ENCODE results near the gene FTL.
"Not testable (repeated sequence)": the region's sequence is repeated elsewhere in the genome, so short reads cannot be mapped to it uniquely, and the experiment has no call there.

FTL gene

GRCh38 chr19:48965040-48965805, at the start of gene FTL:
Gene FTL, plus strand, starts transcription at chr19:48965309. Its CDS starts 199 bp downstream, at chr19:48965508.
- in situ Hi-C loops (cut with HindIII; ENCODE audit: low pct_ligation_motif_present, low pct_unique_long_range_greater_than_20kb, low sequenced_read_pairs): no loop called here
- peak; percentile 92 for DNase-seq

GRCh38 chr19:48915757-48916156, 49.4 kb upstream of the FTL start:
- DNase-seq: no peak
- in situ Hi-C loops (cut with HindIII; ENCODE audit: low pct_ligation_motif_present, low pct_unique_long_range_greater_than_20kb, low sequenced_read_pairs): no loop called here

- in situ Hi-C loops (cut with HindIII; ENCODE audit: low pct_ligation_motif_present, low pct_unique_long_range_greater_than_20kb, low sequenced_read_pairs): no loop called here
- no peak for DNase-seq
Measured at GRCh38 chr19:48918071-48918470, 47.0 kb upstream of the FTL start.

- in situ Hi-C loops (cut with HindIII; ENCODE audit: low pct_ligation_motif_present, low pct_unique_long_range_greater_than_20kb, low sequenced_read_pairs): no loop called here
- DNase-seq: peak; percentile 15
Measured at GRCh38 chr19:48918801-48919247, 46.3 kb upstream of the FTL start.

GRCh38 chr19:48919271-48919670, 45.8 kb upstream of the FTL start:
- DNase-seq; in situ Hi-C loops (cut with HindIII; ENCODE audit: low pct_ligation_motif_present, low pct_unique_long_range_greater_than_20kb, low sequenced_read_pairs): not testable (repeated sequence)

GRCh38 chr19:48920949-48921348, 44.2 kb upstream of the FTL start:
- DNase-seq: no peak
- in situ Hi-C loops (cut with HindIII; ENCODE audit: low pct_ligation_motif_present, low pct_unique_long_range_greater_than_20kb, low sequenced_read_pairs): no loop called here

GRCh38 chr19:48921721-48922500, 43.2 kb upstream of the FTL start:
- in situ Hi-C loops (cut with HindIII; ENCODE audit: low pct_ligation_motif_present, low pct_unique_long_range_greater_than_20kb, low sequenced_read_pairs): no loop called here
- no peak for DNase-seq

GRCh38 chr19:48922548-48923490, 42.3 kb upstream of the FTL start:
- no peak for DNase-seq
- in situ Hi-C loops (cut with HindIII; ENCODE audit: low pct_ligation_motif_present, low pct_unique_long_range_greater_than_20kb, low sequenced_read_pairs): no loop called here

- in situ Hi-C loops (cut with HindIII; ENCODE audit: low pct_ligation_motif_present, low pct_unique_long_range_greater_than_20kb, low sequenced_read_pairs): no loop called here
- DNase-seq: peak; percentile 47
Measured at GRCh38 chr19:48925240-48925843, 39.8 kb upstream of the FTL start.

GRCh38 chr19:48925890-48926289, 39.2 kb upstream of the FTL start:
- DNase-seq; in situ Hi-C loops (cut with HindIII; ENCODE audit: low pct_ligation_motif_present, low pct_unique_long_range_greater_than_20kb, low sequenced_read_pairs): not testable (repeated sequence)

GRCh38 chr19:48926909-48927308, 38.2 kb upstream of the FTL start:
- in situ Hi-C loops (cut with HindIII; ENCODE audit: low pct_ligation_motif_present, low pct_unique_long_range_greater_than_20kb, low sequenced_read_pairs): no loop called here
- peak; percentile 83 for DNase-seq

GRCh38 chr19:48927692-48928091, 37.4 kb upstream of the FTL start:
- in situ Hi-C loops (cut with HindIII; ENCODE audit: low pct_ligation_motif_present, low pct_unique_long_range_greater_than_20kb, low sequenced_read_pairs); DNase-seq: not testable (repeated sequence)

GRCh38 chr19:48928164-48929025, 36.7 kb upstream of the FTL start:
- in situ Hi-C loops (cut with HindIII; ENCODE audit: low pct_ligation_motif_present, low pct_unique_long_range_greater_than_20kb, low sequenced_read_pairs): no loop called here
- DNase-seq: no peak

GRCh38 chr19:48933382-48933932, 31.7 kb upstream of the FTL start, which contains the start of gene DHDH:
Gene DHDH, plus strand, starts transcription at chr19:48933699. Its CDS starts 23 bp downstream, at chr19:48933722.
- in situ Hi-C loops (cut with HindIII; ENCODE audit: low pct_ligation_motif_present, low pct_unique_long_range_greater_than_20kb, low sequenced_read_pairs): no loop called here
- peak; percentile 81 for DNase-seq

- in situ Hi-C loops (cut with HindIII; ENCODE audit: low pct_ligation_motif_present, low pct_unique_long_range_greater_than_20kb, low sequenced_read_pairs): no loop called here
- no peak for DNase-seq
Measured at GRCh38 chr19:48934837-48935236, 30.3 kb upstream of the FTL start.

- in situ Hi-C loops (cut with HindIII; ENCODE audit: low pct_ligation_motif_present, low pct_unique_long_range_greater_than_20kb, low sequenced_read_pairs): no loop called here
- DNase-seq: no peak
Measured at GRCh38 chr19:48935864-48936263, 29.2 kb upstream of the FTL start.

- in situ Hi-C loops (cut with HindIII; ENCODE audit: low pct_ligation_motif_present, low pct_unique_long_range_greater_than_20kb, low sequenced_read_pairs): no loop called here
- DNase-seq: no peak
Measured at GRCh38 chr19:48938256-48938655, 26.9 kb upstream of the FTL start.
